Endothelial cell (in vitro differentiated cells): ENCODE data around the gene CACNA2D3. TPM values are rescaled to one million over a fixed set of nuclear protein-coding genes. Genes with fewer than 3 reads are reported as not detected.

Experiments
- DNase-seq: peaks from one replicate; pipeline ENCODE4 v3.0.0; 2021; ENCODE audit warnings: low spot score
- H3K27ac Mint-ChIP-seq: one replicate; pipeline ENCODE4 v1.8.0; 2021; ENCODE audit warnings: mixed read lengths, inconsistent platforms; ENCODE audit not compliant: unreplicated experiment
- H3K27me3 Mint-ChIP-seq: one replicate; pipeline ENCODE4 v1.8.0; 2021; ENCODE audit warnings: mild to moderate bottlenecking, moderate library complexity, mixed read lengths, inconsistent platforms; ENCODE audit not compliant: unreplicated experiment
- H3K36me3 Mint-ChIP-seq: one replicate; pipeline ENCODE4 v1.8.0; 2021; ENCODE audit warnings: mild to moderate bottlenecking, low read depth, mixed read lengths, inconsistent platforms; ENCODE audit not compliant: unreplicated experiment
- H3K4me1 Mint-ChIP-seq: one replicate; pipeline ENCODE4 v1.8.0; 2021; ENCODE audit warnings: mild to moderate bottlenecking, mixed read lengths, inconsistent platforms; ENCODE audit not compliant: unreplicated experiment
- H3K4me3 Mint-ChIP-seq: one replicate; pipeline ENCODE4 v1.8.0; 2021; ENCODE audit warnings: mild to moderate bottlenecking, mixed read lengths, inconsistent platforms; ENCODE audit not compliant: unreplicated experiment
- H3K9me3 Mint-ChIP-seq: one replicate; pipeline ENCODE4 v1.8.0; 2021; ENCODE audit warnings: mixed read lengths, inconsistent platforms; ENCODE audit not compliant: unreplicated experiment
- CTCF ChIP-seq: fragments of 200-600 bp; sonication (generic); IDR thresholded peaks from one replicate; pipeline ENCODE4 v1.5.0; 2021; ENCODE audit warnings: antibody characterized with exemption; ENCODE audit not compliant: unreplicated experiment
- total RNA-seq: library from RNA; stranded (reverse); fragmentation: NEBNext Ultra II Directional; extraction: Animal tissue kit (Norgen Biotek cat#: 25700); gene quantifications from one replicate; pipeline ENCODE4 v1.2.1, GENCODE V29; 2021; ENCODE audit not compliant: unreplicated experiment

CACNA2D3 gene
- total RNA-seq, 1 donor from 2014 or later = 0.46 TPM

GRCh38 chr3:54531741-54532140, 409.4 kb downstream of the CACNA2D3 start:
- peaks cover 2% of the 10 kb centered on the region for H3K27me3 Mint-ChIP-seq
- no peaks in the 10 kb centered on the region for H3K36me3 Mint-ChIP-seq

GRCh38 chr3:54533856-54534255, 411.5 kb downstream of the CACNA2D3 start:
- no peak for DNase-seq
- no peak for TF ChIP-seq CTCF
- Mint-ChIP-seq H3K27ac (no peak overlapping the region), H3K27me3 (peaks cover 5% of the 10 kb centered on the region), H3K4me3 (no peak overlapping the region), H3K4me1 (peaks cover 20% of the 10 kb centered on the region), H3K36me3 (no peaks in the 10 kb centered on the region), H3K9me3 (no peaks in the 10 kb centered on the region)

More at GRCh38 chr3:54531741-54532140, 409.4 kb downstream of the CACNA2D3 start:
- no peak overlapping the region for H3K4me3 Mint-ChIP-seq
- H3K9me3 Mint-ChIP-seq = no peaks in the 10 kb centered on the region
- H3K4me1 Mint-ChIP-seq = peaks cover 20% of the 10 kb centered on the region
- TF ChIP-seq CTCF = no peak
- DNase-seq = no peak
- H3K27ac Mint-ChIP-seq = peak overlapping the region; percentile 20

GRCh38 chr3:54535619-54536018, 413.3 kb downstream of the CACNA2D3 start:
- Mint-ChIP-seq H3K27me3 (peaks cover 4% of the 10 kb centered on the region), H3K4me1 (peaks cover 16% of the 10 kb centered on the region), H3K36me3 (no peaks in the 10 kb centered on the region), H3K27ac (no peak overlapping the region), H3K4me3 (no peak overlapping the region), H3K9me3 (no peaks in the 10 kb centered on the region)
- TF ChIP-seq CTCF = no peak
- no peak for DNase-seq

GRCh38 chr3:54536450-54536849, 414.1 kb downstream of the CACNA2D3 start:
- no peak for DNase-seq
- Mint-ChIP-seq H3K27ac (no peak overlapping the region), H3K9me3 (no peaks in the 10 kb centered on the region), H3K4me3 (no peak overlapping the region), H3K36me3 (no peaks in the 10 kb centered on the region), H3K27me3 (peaks cover 4% of the 10 kb centered on the region), H3K4me1 (peaks cover 8% of the 10 kb centered on the region)
- no peak for TF ChIP-seq CTCF

- DNase-seq = no peak
- no peak overlapping the region for H3K4me3 Mint-ChIP-seq
- H3K36me3 Mint-ChIP-seq = no peaks in the 10 kb centered on the region
- TF ChIP-seq CTCF = no peak
- no peaks in the 10 kb centered on the region for H3K9me3 Mint-ChIP-seq
- no peak overlapping the region for H3K27ac Mint-ChIP-seq
- peaks cover 4% of the 10 kb centered on the region for H3K4me1 Mint-ChIP-seq
- H3K27me3 Mint-ChIP-seq = peaks cover 8% of the 10 kb centered on the region
Observed at GRCh38 chr3:54537506-54537905, 415.2 kb downstream of the CACNA2D3 start.
